Globus pallidus (tissue), 1 donor: ENCODE measurements around the gene NCBP1.
"Not testable (repeated sequence)": the region's sequence is repeated elsewhere in the genome, so short reads cannot be mapped to it uniquely, and the experiment has no call there.

Experiments used
- DNase-seq: peaks from one replicate; pipeline ENCODE4 v3.0.0-alpha.2; 2015; ENCODE audit warnings: low spot score

Gene NCBP1

DNA sequence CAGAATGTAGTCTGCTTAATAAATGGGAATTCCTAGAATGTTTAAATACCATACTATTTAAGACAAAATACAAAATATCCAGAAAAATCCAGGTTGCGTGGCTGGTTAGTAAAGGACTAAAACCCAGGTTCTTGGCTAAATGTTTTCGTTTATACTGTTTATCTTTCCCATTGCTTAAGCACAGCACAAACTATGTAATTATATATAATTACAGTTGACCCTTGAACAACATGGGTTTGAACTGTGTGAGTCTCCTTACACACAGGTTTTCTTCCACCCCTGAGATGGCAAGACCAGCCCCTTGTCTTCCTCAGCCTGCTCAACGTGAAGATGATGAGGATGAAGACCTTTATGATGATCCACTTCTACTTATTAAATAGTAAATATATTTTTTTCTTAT is 38.8 kb downstream of the NCBP1 start:
- DNase-seq = no peak

DNA sequence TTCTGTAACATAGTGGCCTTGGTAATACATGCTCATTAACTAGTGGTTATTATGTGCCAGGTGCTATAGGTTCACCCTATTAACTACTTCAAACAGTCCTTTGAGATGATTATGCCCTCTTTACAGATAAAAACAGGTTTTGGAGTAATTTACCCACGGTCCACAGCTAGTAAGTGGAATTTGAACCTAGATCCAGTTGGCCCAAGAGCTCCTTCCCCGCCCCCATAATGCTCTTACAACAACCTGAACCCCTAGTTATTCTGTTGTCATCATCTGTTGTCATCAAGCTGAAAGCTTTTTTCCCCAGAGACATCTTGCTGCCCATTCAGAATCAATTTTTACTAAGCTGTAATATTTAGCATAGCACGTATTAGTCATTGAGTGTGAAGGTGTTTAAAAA is 40.3 kb downstream of the NCBP1 start:
- no peak for DNase-seq

DNA sequence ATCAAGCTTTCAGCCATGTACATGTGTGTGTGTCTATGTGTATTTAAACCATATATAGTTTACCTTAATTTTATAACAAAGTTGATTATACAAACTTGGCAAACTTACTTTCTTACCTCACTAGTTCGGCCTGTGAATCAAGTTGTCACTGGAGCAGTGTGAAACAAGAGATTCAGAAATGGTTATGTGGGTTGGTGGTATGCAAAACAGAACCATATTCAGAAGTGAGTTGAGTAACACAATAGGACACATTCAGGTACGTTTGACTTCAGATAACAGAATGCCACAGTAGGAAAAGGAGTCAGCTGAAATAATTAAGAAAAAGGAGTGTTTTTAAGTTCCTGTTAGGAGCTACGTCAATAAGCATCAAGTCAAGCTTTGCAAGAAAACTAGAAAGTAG is 42.0 kb downstream of the NCBP1 start:
- DNase-seq = no peak

DNA sequence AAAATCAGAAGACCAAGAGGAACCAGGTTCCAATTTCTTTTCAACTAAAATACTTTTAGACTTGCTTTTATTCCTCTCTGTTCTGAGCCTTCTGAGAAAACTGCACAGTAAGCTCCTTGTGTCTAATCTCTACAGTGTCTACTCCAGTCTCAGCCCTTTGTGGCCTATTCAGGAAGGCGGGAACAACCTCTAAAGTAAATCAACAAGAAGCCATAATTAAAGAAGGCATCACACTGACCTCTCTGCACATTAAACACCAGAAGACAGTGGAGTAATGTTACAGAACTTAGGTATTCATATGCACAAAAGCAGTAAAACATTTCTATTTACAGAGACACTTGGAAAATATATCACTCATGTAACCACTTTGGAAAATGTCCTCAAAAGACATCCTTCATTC is 48.6 kb downstream of the NCBP1 start:
- DNase-seq = no peak

DNA sequence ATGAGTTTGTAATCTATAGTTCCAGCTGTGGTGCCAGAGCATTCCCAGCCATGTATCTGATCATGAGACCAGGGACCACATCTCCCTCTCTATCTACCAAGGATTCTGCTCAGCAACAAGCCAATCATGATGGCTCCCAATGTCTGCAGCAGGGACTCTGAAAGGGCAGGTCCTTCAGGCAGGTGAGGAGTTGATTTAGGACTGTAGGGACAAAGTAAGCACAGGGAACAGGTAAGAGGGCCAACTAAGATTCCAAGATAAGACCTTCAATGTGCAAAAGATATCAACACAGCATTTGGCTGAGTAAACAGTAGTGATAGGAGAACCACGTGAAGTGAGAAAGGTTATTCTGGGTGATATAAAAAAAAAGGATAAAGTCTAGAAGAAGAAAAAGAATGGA is 55.0 kb downstream of the NCBP1 start:
- DNase-seq = no peak

DNA sequence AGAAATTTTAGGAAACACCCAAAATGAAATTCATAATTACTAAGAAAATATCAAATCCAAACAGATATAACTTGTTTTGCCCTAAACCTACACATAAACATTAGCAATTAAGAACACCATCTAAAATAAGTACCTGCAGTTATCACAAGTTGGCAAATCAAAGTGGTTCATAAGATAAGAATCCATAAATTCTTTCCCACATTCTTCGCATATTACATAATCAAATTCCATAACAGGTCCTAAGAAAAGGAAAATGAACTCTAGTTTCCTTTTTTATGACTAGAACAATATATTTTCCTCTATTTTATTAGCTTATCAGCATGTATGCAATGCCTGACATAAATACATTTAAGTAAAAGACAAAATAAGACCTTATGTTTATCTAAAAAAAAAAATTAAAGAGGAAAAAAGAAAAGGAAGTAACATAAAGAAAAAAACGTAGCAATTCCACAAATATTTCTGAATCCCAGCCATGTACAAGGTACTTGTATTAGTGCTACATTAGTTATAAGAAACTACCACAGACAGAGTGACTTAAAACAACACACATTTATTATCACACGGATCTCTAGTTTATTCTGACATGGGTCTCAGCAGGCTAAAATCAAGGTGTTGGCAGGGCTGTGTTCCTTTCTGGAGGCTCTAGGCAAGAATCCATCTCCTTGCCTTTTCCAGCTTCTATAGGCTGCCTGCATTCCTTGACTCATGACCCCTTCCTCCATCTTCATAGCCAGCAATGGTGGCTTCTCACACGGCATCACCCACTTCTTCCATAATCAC is 56.0 kb downstream of the NCBP1 start:
- DNase-seq = no peak

DNA sequence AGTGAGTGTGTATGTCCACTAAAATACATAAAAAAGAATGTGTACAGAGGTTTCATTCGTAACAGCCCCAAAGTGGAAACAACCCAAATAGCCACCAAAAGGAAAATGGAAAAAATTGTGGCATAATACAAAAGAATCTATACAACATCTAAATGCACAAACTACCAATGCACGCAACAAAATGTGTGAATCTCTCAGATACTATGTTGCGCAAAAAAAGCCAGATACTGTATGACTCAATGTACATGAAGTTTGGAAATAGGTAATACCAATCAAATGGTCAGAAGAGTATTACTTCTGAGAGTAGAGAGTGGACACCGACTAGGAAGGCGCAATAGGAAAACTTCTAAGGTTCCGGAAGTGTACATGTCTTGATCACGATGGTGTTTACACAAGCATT is 61.1 kb downstream of the NCBP1 start:
- DNase-seq = no peak

DNA sequence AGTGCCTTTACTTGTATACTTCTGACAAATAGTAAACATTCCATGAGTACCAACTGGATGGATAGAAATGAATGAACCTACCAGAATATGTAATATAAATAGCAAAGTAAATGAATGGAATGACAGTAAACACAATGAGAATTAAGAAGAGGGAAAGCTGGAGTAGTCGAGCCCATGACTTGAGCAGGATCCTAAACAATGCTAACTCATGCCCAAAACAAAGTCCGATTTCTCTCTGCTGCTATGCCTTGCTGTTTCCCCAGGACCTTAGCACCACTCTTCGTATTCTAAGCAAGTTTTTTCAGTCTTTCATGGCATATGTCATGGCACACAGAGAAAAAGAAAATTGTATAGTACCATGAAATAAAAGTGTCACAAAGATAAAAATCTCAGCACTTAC is 61.8 kb downstream of the NCBP1 start:
- no peak for DNase-seq

DNA sequence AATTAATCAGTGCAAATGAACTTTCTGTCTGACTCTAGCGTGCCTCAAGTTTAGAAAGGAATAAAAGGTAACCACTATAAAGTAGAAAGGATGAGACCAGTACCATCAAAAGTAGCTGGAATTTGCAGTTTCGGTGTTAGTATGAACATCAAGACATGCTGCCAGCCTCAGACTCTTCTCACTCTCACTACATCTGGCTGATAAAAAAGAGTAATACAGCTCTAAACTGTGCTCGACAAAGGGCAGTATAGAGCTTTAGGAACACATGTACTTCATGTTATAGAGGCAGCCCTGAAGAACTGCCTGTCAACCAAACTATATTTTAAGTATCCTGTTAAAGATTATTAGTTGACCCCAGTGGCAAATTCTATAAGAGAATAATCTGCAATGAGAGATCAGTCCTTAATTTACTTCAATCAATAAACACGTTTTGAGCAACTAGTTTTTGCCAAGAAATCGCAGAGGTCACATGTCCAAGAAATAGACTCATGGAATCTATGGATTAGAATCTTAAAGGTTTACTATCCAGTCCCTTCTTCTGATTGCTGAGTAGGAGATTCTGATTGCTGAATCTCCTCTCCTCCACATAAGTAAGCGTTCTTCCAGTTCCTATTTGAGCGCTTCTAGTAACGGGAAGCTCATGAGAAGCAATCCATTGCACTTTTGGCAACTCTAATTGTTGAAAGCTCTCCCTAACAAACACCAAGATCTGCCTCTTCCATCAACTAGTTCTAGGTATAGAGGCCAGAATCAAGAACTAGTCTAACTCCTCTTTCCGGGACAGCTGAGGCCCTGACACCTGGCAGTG is 62.6 kb downstream of the NCBP1 start:
- peak; percentile 51 for DNase-seq

DNA sequence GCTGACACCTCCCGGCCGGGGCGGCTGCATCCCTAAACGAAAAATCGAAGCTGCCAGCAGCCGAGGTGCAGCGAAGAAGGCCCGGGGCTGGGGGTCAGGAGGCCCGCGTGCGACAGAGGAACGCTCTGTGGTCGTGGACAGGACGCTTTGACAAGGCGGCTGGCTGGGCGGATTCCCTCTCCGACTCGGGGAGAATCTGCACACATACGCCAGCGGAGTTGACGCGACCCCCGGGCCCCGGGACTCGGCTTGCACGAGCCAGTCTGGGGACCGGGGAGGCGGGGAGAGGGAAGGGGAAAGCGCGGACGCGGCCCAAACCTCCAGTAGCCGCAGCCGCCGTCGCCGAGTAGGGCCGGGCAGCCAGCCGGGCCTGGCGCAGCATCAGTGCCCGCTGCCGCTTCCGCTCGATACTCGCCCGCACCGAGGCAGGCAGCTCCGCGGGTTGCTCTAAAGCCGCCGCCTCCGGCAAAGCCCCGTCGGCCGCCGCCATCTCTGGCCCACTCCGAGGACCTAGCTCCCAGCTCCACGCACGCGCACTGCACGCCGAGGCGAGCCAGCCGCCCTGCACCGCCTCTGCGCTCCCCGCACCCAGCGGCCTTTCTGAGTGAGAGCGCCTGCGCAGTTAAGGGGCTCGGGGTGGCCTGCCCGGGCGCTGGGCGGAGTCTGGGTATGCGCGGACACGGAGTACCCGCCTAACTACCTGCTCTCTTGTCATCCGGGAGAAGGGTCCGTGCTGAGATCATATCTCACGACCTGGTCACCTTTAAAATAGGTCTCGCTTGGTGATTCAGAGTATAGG is 63.4 kb downstream of the NCBP1 start, which contains the start of gene XPA:
Gene XPA, minus strand, starts transcription at position 538 of the 799 bp plus-strand sequence. Its CDS starts 48 bp downstream, at position 490.
- peak; percentile 94 for DNase-seq

DNA sequence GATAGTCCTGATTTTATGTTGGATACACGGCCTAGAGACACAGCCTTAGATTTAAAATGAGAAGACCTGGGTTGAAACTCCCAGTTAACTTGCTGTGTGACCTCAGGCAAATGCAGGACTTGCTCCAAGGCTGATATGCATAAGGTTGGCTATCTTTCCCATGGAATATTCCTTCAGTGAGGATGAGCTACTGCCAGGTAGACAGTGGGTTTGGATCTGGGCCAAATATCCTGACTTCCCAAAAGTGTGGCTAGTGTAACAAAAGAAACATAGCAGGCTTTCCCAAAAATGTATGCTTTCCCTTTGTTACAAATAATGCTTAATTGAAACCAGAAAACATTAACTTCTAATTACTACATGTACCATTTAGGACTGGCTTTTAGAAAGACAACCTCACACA is 64.2 kb downstream of the NCBP1 start:
- DNase-seq = peak; percentile 32

DNA sequence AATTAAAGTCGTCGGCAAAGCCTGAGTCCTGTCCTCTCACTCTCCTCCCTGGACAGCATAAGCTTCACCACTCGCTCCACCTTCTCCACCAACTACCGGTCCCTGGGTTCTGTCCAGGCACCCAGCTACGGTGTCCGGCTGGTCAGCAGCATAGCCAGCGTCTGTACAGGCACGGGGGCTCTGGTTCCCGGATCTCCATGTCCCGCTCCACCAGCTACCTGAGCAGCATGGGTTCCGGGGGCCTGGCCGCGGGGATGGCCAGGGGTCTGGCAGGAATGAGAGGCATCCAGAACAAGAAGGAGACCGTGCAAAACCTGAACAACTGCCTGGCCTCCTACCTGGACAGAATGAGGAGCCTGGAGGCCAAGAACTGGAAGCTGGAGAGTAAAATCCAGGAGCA is 65.2 kb downstream of the NCBP1 start:
- no peak for DNase-seq

DNA sequence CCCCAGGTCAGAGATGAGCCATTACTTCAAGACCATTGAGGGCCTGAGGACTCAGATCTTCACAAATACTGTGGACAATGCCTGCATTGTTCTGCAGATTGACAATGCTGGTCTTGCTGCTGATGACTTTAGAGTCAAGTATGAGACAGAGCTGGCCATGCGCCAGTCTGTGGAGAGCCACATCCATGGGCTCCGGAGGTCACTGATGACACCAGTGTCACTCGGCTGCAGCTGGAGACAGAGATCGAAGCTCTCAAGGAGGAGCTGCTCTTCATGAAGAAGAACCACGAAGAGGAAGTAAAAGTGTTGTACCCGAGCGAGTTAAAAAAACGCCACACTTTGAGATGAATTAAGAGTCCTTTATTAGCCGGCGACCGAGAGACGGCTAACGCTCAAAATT is 65.7 kb downstream of the NCBP1 start:
- peak; percentile 74 for DNase-seq

DNA sequence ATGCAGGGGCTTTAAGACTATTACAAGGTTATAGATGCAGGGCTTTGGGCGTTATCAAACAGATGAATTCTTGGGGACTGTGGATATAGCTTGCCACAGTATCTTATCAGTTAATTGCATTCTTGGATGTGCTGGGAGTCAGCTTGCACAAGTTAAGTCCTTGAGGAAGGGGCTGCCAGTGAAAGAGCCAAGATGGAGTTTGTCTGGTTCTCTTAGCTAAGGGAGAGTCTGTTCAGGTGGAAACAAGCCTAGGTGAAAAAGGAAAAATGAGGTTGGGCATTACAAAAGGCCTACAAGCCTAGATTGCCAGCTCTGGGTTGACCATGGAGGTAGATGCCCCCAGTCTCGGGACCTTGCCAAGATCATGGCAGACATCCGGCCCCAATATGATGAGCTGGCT is 66.2 kb downstream of the NCBP1 start:
- not testable (repeated sequence) for DNase-seq

DNA sequence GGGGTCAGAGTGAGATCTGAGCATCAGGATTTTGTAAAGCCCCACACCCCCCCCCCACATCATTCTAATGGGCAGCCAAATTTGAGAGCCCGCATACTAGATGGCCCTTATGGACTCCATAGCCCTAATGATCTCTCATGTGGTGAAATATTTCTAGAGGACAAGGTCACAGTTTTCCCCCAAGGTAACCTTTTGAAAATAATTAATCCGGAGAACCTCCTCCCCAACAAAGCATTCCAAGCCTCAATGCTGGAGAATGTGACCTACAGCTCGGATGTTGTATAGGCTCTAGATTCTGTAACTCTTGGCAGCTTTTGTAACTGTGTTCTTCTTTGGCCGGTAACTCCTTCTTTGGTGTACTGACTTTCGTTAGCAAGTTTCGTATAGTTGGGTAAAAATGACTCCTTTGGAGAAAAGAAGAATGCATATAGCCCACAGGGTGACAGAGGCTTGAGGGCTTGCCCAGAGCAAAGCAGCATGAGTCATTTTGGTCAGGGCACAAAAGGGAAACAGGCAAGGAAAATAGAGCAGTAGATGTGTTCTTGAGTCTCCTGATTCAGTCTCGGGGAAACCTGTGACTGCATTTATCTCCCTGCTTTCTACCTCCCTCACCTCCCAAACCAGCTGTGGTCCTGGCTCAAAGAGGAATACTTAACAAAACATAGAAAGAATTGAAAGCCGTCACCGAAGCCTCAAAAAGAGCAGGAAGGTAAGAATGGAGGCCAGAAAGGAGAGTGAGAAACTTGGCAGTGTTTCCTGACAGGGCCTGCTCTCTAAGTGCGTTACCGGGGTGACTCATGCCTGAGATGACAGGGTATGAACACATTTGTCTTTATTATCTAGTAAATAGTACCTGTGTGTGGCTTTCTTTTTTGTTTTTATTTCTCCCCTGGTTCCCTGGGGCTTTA is 70.1 kb downstream of the NCBP1 start:
- DNase-seq = no peak

DNA sequence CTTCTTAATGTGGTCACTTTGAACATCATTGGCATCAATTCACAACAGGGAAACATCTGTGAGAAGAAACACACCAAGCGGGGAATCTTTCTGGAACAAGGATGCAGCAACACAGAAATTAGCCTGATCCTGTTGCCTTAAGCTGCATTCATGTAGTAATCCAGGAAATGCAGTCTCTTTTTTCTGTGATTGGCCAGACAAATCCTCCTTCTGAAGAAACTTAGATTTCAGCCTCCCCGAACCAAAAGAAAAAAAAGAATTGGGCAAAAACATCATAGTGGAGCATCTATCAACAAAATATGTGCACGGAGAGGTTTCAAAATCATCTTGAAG is 70.7 kb downstream of the NCBP1 start:
- DNase-seq = no peak

DNA sequence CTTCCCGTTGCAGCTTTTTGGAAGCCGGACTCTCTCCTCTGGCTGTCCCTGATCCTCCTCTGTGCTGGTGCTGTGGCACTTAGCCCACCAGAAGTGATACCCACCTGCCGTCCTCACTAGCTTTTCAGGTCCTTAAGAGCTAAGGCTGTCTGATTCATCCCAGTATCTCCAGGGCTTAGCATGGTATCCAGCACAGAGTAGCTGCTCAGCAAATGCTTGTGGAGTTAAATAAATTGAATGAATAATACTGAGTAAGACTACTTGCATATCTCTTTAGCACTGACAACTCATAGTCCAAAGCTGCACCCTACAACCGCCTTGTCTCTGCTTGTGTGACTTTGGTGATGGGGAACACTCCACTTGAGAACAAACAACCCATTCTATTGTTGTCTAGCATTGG is 71.2 kb downstream of the NCBP1 start:
- no peak for DNase-seq

DNA sequence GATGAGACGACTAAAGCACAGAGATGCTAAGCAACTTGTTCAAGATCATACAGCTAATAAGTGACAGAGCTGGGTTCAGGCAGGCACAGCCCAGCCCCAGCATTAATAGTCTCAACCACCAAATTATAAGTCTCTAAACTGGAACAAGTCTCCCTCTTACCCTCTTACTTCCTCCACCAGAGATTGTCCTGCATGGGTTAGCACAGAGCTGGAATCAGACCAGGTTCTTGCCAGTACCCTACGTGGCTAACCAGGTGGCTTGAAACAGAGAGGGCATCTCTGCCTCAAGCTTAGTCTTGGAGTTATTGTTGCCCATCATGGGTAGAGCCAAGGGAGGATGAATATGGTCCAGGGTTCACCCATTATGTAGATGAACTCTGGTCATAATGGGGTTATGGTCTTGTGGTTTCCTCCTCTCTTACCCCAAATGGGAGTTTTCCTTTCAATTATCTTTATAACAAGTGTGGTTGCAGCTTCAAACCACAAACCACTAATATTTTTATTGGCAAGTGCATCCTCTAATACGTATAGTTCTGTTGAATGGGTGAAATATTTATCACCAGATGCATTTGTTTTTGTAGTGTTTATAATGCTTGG is 71.8 kb downstream of the NCBP1 start:
- no peak for DNase-seq

DNA sequence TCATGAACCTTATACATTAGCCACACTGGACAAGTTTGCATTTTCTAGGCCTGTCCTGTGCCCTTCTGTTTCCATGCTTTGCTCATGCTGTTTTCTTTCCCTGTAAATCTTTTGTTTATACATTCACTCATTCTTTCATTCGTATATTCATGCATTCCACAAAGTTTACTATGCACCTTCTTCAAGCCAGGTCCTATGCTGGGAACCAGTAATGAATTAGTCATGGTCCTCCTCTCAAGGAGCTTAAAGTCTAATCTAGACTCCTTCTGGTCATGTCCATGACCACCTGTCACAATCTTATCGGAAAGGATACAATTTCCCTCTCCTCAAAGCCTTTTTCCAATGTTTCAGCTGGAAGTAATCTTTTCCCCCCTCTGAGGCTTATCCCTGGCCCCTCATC is 72.6 kb downstream of the NCBP1 start:
- DNase-seq = no peak

DNA sequence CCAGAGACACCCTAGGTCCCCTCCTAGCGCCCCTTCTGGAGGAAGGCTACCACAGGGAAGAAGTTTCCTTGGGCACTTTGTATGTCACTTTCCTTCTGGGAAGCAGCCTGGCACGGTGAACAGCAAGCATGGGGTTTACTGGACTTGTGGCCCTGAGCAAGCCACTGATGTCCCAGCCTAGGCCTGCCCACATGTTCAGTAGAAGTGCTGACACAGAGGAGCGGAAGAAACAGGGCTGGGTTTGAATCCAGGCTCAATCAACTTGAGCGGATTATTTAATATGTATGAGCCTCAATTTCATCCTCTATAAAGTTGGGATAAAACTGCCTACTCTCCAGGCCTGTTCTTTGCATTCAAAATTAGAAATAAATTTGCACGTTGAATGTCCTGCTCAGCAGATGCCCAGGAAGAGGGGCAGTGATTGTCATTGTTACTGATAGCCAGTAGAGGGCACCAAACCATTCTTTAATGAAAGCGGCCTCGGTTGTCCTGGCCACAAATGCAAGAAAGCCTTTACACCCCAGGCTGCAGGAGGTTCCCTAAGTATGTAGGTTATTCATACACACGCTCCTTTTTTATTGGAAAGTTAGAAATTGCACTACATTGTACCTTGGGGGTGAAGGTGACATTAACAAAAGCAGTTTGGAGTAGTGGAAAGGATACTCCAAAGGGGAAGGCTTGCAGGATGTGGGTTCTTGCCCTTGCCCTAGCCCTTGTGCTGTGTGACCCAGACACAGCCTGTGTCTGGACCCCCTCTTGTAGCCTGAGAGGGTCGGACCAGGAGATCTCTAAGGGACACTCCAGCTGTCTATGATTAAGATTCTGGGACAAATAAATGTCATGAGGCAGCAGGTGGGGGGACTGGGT is 77.0 kb downstream of the NCBP1 start:
- peak; percentile 66 for DNase-seq
